T-helper 1 cell treated with Interleukin-12 subunit alpha and Interleukin-12 subunit beta and Interleukin-4 antibody, amounts not matched to agents 30 ng/mL and 1 ng/mL, for 36 hours (primary cell): Measurements from ENCODE around the gene OTUD5. TPM values are rescaled to one million over a fixed set of nuclear protein-coding genes. Genes with fewer than 3 reads are reported as not detected.

Experiments
- intact Hi-C: fragments of 100-400 bp; cut with micrococcal nuclease; formaldehyde crosslinking; loops from one replicate; pipeline ENCODE4 v1.15.1; 2024
- total RNA-seq: library from RNA; stranded (reverse); gene quantifications from 2 replicates; pipeline ENCODE4 v1.2.3, GENCODE V29; 2022

The OTUD5 gene
- total RNA-seq, 1 donor from 2014 or later = 71.1 TPM

GRCh38 chrX:48914593-48915493 lies 42.6 kb downstream of the OTUD5 start:
- intact Hi-C loops = loop anchor here (5.0 kb wide), 4 partner anchors 218 to 393 kb away; partner anchors contain the start of genes EBP, PPP1R3F and SUV39H1

GRCh38 chrX:48913605-48914366 lies 43.6 kb downstream of the OTUD5 start:
- intact Hi-C loops = no loop called here

GRCh38 chrX:48911412-48912182 lies 45.8 kb downstream of the OTUD5 start, which contains the start of gene SLC35A2:
SLC35A2 (minus strand) TSS chrX:48911646; CDS start chrX:48911636, 10 bp downstream.
- intact Hi-C loops = loop anchor here (1.0 to 2.0 kb wide), 5 partner anchors 8 to 199 kb away; partner anchors contain the start of genes OTUD5, PIM2, PQBP1 and TIMM17B

- intact Hi-C loops = loop anchor here (1.0 to 2.0 kb wide), 5 partner anchors 8 to 198 kb away; partner anchors contain the start of genes OTUD5, PIM2, PQBP1 and TIMM17B
These were observed 46.4 kb downstream of the OTUD5 start for GRCh38 chrX:48910926-48911411.

GRCh38 chrX:48909703-48910294 lies 47.6 kb downstream of the OTUD5 start:
- intact Hi-C loops = loop anchor here (2.0 kb wide), 1 partner anchor 197 kb away; no protein-coding TSS in a partner anchor

GRCh38 chrX:48908600-48908999 lies 48.8 kb downstream of the OTUD5 start:
- intact Hi-C loops = no loop called here

GRCh38 chrX:48905090-48905790 lies 52.2 kb downstream of the OTUD5 start:
- intact Hi-C loops = no loop called here

- intact Hi-C loops = no loop called here
These were observed 52.8 kb downstream of the OTUD5 start for GRCh38 chrX:48904626-48905025.

GRCh38 chrX:48904180-48904579 lies 53.2 kb downstream of the OTUD5 start:
- intact Hi-C loops = no loop called here

- intact Hi-C loops = no loop called here
These were observed 54.1 kb downstream of the OTUD5 start for GRCh38 chrX:48903290-48903689.

- intact Hi-C loops = no loop called here
These were observed 54.6 kb downstream of the OTUD5 start for GRCh38 chrX:48902776-48903175.

GRCh38 chrX:48902135-48902534 lies 55.3 kb downstream of the OTUD5 start:
- intact Hi-C loops = no loop called here

GRCh38 chrX:48901069-48901468 lies 56.3 kb downstream of the OTUD5 start:
- intact Hi-C loops = no loop called here

GRCh38 chrX:48899078-48899410 lies 58.4 kb downstream of the OTUD5 start:
- intact Hi-C loops = loop anchor here (10.0 kb wide), 1 partner anchor 1244 kb away; the partner anchor contains the start of genes ELK1 and UXT

- intact Hi-C loops = loop anchor here (1.0 to 10.0 kb wide), 13 partner anchors 14 to 1243 kb away; partner anchors contain the start of genes ELK1, FTSJ1, GRIPAP1 and HDAC6
These were observed 59.6 kb downstream of the OTUD5 start, which contains the start of the genes PQBP1 and TIMM17B for GRCh38 chrX:48897625-48898306. PQBP1 (plus strand) TSS chrX:48897930; CDS start chrX:48898510, 580 bp downstream. TIMM17B (minus strand) TSS chrX:48897768; CDS start chrX:48897749, 19 bp downstream.

- intact Hi-C loops = loop anchor here (1.0 to 10.0 kb wide), 12 partner anchors 14 to 1242 kb away; partner anchors contain the start of genes ELK1, FTSJ1, GRIPAP1 and HDAC6
These were observed 60.2 kb downstream of the OTUD5 start for GRCh38 chrX:48897157-48897624.

GRCh38 chrX:48896611-48897011 lies 60.8 kb downstream of the OTUD5 start:
- intact Hi-C loops = loop anchor here (1.0 to 10.0 kb wide), 12 partner anchors 15 to 1242 kb away; partner anchors contain the start of genes ELK1, FTSJ1, GRIPAP1 and HDAC6

GRCh38 chrX:48894891-48895290 lies 62.5 kb downstream of the OTUD5 start:
- intact Hi-C loops = loop anchor here (5.0 to 10.0 kb wide), 2 partner anchors 198 to 1240 kb away; partner anchors contain the start of genes ELK1, SUV39H1 and UXT
